GM18505 (cell line): ENCODE measurements around the gene GPR156.
"Not testable (repeated sequence)": the region's sequence is repeated elsewhere in the genome, so short reads cannot be mapped to it uniquely, and the experiment has no call there.

Source experiments
- ATAC-seq: cut with Tn5 transposase; IDR thresholded peaks from one replicate; pipeline ENCODE4 v1.9.1; 2021; ENCODE audit not compliant: unreplicated experiment
- POLR2A ChIP-seq: IDR thresholded peaks from 4 replicates; pipeline ENCODE4 v1.6.1; 2011; ENCODE audit warnings: borderline replicate concordance; ENCODE audit not compliant: insufficient read depth, insufficient read length; ENCODE audit errors: extremely low read depth

GPR156 gene

GRCh38 chr3:120244834-120245225 lies 40.2 kb downstream of the GPR156 start:
- no peak for ATAC-seq

DNA sequence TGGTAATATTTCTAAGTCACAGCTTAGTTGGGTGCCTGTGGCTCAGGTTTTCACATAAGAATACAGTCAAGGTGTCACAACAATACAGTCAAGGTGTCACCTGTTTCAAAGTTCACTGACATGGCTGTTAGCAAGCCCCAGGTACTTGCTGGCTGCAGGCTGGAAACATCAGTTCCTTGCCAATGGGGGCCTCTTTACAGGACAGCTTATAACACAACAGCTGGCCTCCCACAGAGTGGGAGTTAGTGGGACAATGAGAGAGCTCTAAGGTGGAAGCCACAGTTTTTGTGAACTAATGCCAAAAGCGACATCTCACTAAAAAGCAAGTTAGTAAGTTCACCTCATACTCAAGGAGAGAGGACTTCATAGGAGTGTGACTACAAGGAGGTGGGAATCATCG lies 45.4 kb downstream of the GPR156 start:
- no peak for ATAC-seq
- no peak for TF ChIP-seq POLR2A

More at GRCh38 chr3:120244834-120245225, 40.2 kb downstream of the GPR156 start:
- TF ChIP-seq POLR2A, result no peak

- ATAC-seq, result no peak
- no peak for TF ChIP-seq POLR2A
Measured at GRCh38 chr3:120227710-120228347, 57.2 kb downstream of the GPR156 start.

DNA sequence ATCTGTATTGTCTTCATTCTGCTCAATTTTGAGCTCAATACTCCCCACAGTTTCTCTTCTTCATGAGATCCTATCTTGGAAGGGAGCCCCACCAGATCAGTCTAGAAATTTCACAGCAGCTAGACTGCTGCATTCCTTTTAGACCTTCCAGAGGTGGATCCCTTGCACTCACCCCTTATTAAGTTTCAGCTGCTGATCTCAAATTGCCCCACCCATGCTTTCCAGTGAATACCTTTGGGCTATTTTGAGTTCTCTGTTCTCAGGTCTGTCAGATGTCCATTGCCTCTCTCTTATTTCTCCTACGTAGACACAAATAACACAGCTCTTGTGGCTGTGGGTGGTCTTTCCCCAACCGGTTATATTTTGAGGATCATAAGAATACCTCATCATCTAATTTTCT lies 60.8 kb downstream of the GPR156 start:
- TF ChIP-seq POLR2A, result no peak
- ATAC-seq, result no peak

- ATAC-seq, result no peak
- TF ChIP-seq POLR2A, result no peak
Measured at GRCh38 chr3:120218981-120219380, 66.0 kb downstream of the GPR156 start.

DNA sequence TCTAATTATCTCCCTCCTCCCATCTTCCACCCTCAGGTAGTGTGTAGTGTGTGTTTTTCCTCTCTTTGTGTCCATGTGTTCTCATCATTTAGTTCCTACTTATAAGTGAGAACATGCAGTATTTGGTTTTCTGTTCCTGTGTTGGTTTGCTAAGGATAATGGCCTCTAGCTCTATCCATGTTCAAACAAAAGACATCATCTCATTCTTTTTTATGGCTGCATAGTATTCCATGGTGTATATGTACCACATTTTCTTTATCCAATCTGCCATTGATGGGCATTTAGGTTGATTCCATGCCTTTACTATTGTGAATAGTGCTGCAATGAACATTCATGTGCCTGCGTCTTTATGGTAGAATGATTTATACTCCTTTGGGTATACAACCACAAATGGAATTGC lies 68.4 kb downstream of the GPR156 start:
- ATAC-seq, result not testable (repeated sequence)

GRCh38 chr3:120214176-120214575 lies 70.8 kb downstream of the GPR156 start:
- TF ChIP-seq POLR2A, result no peak
- ATAC-seq, result no peak

DNA sequence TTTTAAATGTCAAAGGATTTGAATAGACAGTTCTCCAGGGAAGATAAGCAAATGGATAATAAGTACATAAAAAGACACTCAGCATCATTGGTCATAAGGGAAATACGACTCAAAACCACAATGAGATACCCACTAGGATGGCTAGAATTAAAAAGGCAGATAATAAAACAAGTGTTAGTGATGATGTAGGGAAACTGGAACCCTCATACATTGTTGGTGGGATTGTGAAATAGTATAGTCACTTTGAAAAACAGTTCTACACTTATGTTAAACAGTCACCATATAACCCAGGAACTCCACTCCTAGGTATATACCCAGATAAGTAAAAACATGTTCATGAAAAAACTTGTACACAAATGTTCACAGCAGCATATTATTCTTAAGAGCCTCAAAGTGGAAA lies 72.5 kb downstream of the GPR156 start:
- no peak for TF ChIP-seq POLR2A
- ATAC-seq, result no peak

GRCh38 chr3:120209425-120209824 lies 75.6 kb downstream of the GPR156 start:
- no peak for ATAC-seq
- TF ChIP-seq POLR2A, result no peak

GRCh38 chr3:120204338-120204737 lies 80.7 kb downstream of the GPR156 start:
- ATAC-seq, result no peak
- no peak for TF ChIP-seq POLR2A

DNA sequence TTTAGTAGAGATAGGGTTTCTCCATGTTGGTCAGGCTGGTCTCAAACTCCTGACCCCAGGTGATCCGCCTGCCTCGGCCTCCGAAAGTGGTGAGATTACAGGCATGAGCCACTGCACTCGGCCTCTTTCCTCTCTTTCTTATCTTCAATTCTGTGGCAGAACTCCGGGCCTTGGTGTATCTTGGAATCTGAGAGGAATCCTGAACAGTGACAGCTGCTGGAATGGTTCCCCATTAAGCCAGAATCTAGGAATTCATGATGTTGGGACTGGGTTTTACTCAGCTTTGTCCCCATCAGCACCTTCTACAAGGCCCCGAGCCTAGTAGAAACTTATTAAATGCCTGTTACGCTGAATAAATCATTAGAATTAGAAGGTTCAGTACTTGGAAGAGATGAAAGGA lies 81.4 kb downstream of the GPR156 start:
- ATAC-seq, result no peak
- TF ChIP-seq POLR2A, result no peak

DNA sequence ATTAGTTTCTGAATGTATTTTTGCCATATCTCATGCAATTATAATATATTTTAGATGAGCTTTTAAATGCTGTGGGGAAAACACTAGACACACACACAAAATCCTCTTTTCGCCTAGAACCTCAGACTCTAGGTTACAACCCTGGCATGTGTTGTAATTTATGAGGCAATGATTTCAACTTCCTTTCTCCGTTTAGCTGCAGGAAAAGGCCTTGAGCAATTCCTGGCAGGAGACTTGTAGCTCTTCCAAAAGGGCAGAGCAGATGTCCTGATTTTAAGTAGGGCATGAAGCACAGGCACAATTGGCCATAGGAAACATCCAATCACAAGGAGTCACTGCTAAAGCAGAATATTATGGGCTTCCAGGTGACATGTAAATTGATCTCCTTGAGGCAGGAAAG lies 82.0 kb downstream of the GPR156 start:
- no peak for TF ChIP-seq POLR2A
- no peak for ATAC-seq

DNA sequence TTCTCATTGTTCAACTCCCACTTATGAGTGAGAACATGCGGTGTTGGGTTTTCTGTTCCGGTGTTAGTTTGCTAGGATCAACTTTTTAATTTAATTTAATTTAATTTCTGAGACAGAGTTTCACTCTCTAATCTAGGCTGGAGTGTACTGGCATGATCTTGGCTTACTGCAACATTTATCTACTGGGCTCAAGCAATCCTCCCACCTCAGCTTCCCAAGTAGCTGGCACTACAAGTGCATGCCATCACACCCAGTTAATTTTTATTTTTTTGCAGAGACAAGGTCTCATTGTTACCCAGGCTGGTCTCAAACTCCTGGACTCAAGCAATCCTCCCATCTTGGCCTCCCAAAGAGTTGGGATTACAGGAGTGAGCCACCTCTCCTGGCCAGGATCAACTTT lies 82.7 kb downstream of the GPR156 start:
- no peak for TF ChIP-seq POLR2A
- no peak for ATAC-seq

DNA sequence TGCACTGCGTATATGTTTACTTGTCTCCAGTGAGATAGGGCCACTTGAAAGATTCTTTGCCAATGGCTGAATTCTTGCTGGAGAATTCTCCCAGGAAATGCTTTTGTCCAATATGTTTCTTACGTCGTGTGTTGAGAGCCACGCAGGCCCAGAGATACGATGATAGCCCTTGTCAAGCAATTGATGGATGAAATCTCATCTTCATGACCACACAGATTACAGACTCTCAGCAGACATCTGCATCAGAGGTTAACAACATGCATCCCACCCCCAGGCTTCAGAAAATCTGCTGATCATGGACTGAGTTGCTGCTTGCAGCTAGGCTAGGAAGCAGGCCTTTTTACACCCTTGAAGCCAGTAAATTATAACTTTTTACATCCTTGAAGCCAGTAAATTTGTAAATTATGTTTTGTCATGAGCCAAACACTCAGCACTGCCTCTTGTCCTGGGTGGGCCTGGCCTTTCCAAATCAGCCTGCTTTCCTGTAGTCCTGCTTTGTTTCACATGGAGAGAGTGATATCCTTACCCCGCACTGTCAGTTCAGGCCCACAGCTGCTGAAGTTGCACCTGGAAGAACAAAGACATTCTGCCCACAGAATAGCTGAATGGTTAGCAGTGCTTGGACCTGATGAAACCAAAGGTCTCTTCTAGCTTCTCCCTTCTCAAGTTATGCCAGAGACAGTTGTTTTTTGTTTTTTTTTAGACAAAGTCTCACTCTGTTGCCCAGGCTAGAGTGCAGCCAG lies 84.4 kb downstream of the GPR156 start:
- no peak for ATAC-seq
- no peak for TF ChIP-seq POLR2A
